H1 (cell line): ENCODE measurements around the gene TIGD2. TPM values are rescaled to one million over a fixed set of nuclear protein-coding genes. Genes with fewer than 3 reads are reported as not detected.

Source experiments
- CTCF ChIA-PET: fragments of 300-600 bp; sonication (Branson Sonifier 250); formaldehyde crosslinking; loops from one replicate; lab custom pipeline; 2021; ENCODE audit not compliant: partially characterized antibody; lab: Charles Lee
- POLR2A ChIA-PET: fragments of 300-600 bp; sonication (Branson Sonifier 250); formaldehyde crosslinking; loops from one replicate; lab custom pipeline; 2021; ENCODE audit warnings: inconsistent platforms; ENCODE audit not compliant: partially characterized antibody; lab: Charles Lee
- DNase-seq, 2 experiments: peaks; one replicate each; pipeline versions ENCODE4 v3.0.0 to v3.0.0-alpha.2; 2010 to 2022; ENCODE audit warnings: low spot score in 2 of 2, low read depth in 1 of 2, mixed read lengths in 1 of 2
- FAIRE-seq: peaks from 2 replicates; lab custom pipeline; 2011; peaks lifted over from hg19 to GRCh38; lab: Jason Lieb, UNC
- H2AFZ ChIP-seq: 2 replicates; pipeline ENCODE4 v1.8.1; 2012; ENCODE audit warnings: low read length, inconsistent platforms
- H2AK5ac ChIP-seq: 2 replicates; pipeline ENCODE4 v1.6.1; 2013; ENCODE audit warnings: low read depth, low read length
- H2BK120ac ChIP-seq: replicated peaks from 2 replicates; pipeline ENCODE3; 2013; ENCODE audit warnings: low read depth, low read length, inconsistent platforms
- H2BK12ac ChIP-seq: 2 replicates; pipeline ENCODE4 v1.6.1; 2013; ENCODE audit warnings: low read depth, low read length
- H2BK15ac ChIP-seq: 2 replicates; pipeline ENCODE4 v1.6.1; 2013; ENCODE audit warnings: low read length
- H2BK20ac ChIP-seq: 2 replicates; pipeline ENCODE4 v1.6.1; 2013; ENCODE audit warnings: low read length
- H2BK5ac ChIP-seq: 2 replicates; pipeline ENCODE4 v1.6.1; 2013; ENCODE audit warnings: low read depth, low read length
- H3K14ac ChIP-seq: 2 replicates; pipeline ENCODE4 v1.6.1; 2013; ENCODE audit warnings: inconsistent platforms; ENCODE audit not compliant: insufficient read length
- H3K18ac ChIP-seq: 2 replicates; pipeline ENCODE4 v1.6.1; 2013; ENCODE audit warnings: low read length; ENCODE audit errors: extremely low read depth
- H3K23ac ChIP-seq: 2 replicates; pipeline ENCODE4 v1.6.1; 2013; ENCODE audit warnings: inconsistent platforms; ENCODE audit not compliant: insufficient read length
- H3K23me2 ChIP-seq: 2 replicates; pipeline ENCODE4 v1.6.1; 2013; ENCODE audit warnings: low read depth, low read length
- H3K27ac ChIP-seq: 2 replicates; pipeline ENCODE4 v1.6.1; 2011; ENCODE audit warnings: low read depth, low read length, inconsistent platforms
- H3K27me3 ChIP-seq, 4 experiments: replicated peaks in 1 of 4; 1 replicate in 1 of 4; 2 replicates in 3 of 4; pipeline versions ENCODE4 v1.6.1 to v1.8.1; 2011 to 2013; ENCODE audit warnings: low read length in 3 of 4, mild to moderate bottlenecking in 3 of 4, inconsistent platforms in 2 of 4, mixed read lengths in 2 of 4, moderate library complexity in 1 of 4; ENCODE audit not compliant: control insufficient read depth in 3 of 4, insufficient read depth in 3 of 4; ENCODE audit errors: extremely low read depth in 1 of 4
- H3K36me3 ChIP-seq, 4 experiments: 2 replicates each; pipeline versions ENCODE4 v1.6.1 to v1.8.1; 2011 to 2013; ENCODE audit warnings: mild to moderate bottlenecking in 4 of 4, low read length in 3 of 4, moderate library complexity in 2 of 4, control low read depth in 1 of 4, inconsistent platforms in 1 of 4; ENCODE audit not compliant: insufficient read depth in 4 of 4, control insufficient read depth in 2 of 4
- H3K4ac ChIP-seq: replicated peaks from 2 replicates; pipeline ENCODE3; 2013; ENCODE audit warnings: low read length, low read depth, mixed read lengths, inconsistent platforms; ENCODE audit not compliant: insufficient read length
- H3K4me1 ChIP-seq, 4 experiments: replicated peaks in 1 of 4; 1 replicate in 1 of 4; 2 replicates in 3 of 4; pipeline versions ENCODE4 v1.6.1 to v1.8.1; 2011 to 2013; ENCODE audit warnings: low read length in 3 of 4, inconsistent platforms in 2 of 4, mixed read lengths in 1 of 4; ENCODE audit not compliant: insufficient read depth in 4 of 4, control insufficient read depth in 3 of 4
- H3K4me2 ChIP-seq, 2 experiments: 2 replicates each; pipeline versions ENCODE4 v1.6.1 to v1.8.1; 2011 to 2013; ENCODE audit warnings: low read depth in 2 of 2, low read length in 2 of 2, control low read depth in 1 of 2, inconsistent platforms in 1 of 2, mild to moderate bottlenecking in 1 of 2; ENCODE audit not compliant: insufficient read depth in 1 of 2
- H3K4me3 ChIP-seq, 4 experiments: fragments of 200-600, 300-600 bp in 1 of 4; sonication (generic), shearing (Covaris generic), sonication (Bioruptor Twin) in 1 of 4; 2 replicates each; pipeline versions ENCODE4 v1.5.1 to v1.8.1; 2011 to 2016; ENCODE audit warnings: low read length in 4 of 4, low read depth in 3 of 4, control low read depth in 2 of 4, inconsistent platforms in 2 of 4, mild to moderate bottlenecking in 2 of 4, mixed read lengths in 1 of 4, moderate library complexity in 1 of 4; ENCODE audit not compliant: insufficient read depth in 2 of 4; ENCODE audit errors: extremely low read depth in 1 of 4
- H3K56ac ChIP-seq: replicated peaks from 2 replicates; pipeline ENCODE3; 2013; ENCODE audit warnings: low read depth, mild to moderate bottlenecking, mixed read lengths, low read length, inconsistent platforms; ENCODE audit not compliant: insufficient read length
- H3K79me1 ChIP-seq: 2 replicates; pipeline ENCODE4 v1.6.1; 2013; ENCODE audit warnings: low read depth, low read length, control low read depth
- H3K79me2 ChIP-seq, 2 experiments: 2 replicates each; pipeline versions ENCODE4 v1.6.1 to v1.8.1; 2012 to 2013; ENCODE audit warnings: low read length in 2 of 2, mild to moderate bottlenecking in 2 of 2, inconsistent platforms in 1 of 2; ENCODE audit not compliant: insufficient read depth in 2 of 2, control insufficient read depth in 1 of 2
- H3K9ac ChIP-seq, 4 experiments: replicated peaks in 1 of 4; 1 replicate in 1 of 4; 2 replicates in 3 of 4; pipeline versions ENCODE4 v1.6.1 to v1.8.1; 2011 to 2013; ENCODE audit warnings: low read depth in 3 of 4, low read length in 3 of 4, control low read depth in 2 of 4, mild to moderate bottlenecking in 2 of 4, moderate library complexity in 2 of 4, inconsistent platforms in 1 of 4; ENCODE audit errors: extremely low read depth in 1 of 4
- H3K9me3 ChIP-seq, 2 experiments: 2 replicates each; pipeline versions ENCODE4 v1.6.1 to v1.8.1; 2012 to 2013; ENCODE audit warnings: mild to moderate bottlenecking in 2 of 2, moderate library complexity in 2 of 2, control low read depth in 1 of 2, inconsistent platforms in 1 of 2, low read depth in 1 of 2, low read length in 1 of 2, mixed read lengths in 1 of 2; ENCODE audit not compliant: insufficient read depth in 2 of 2
- H4K20me1 ChIP-seq, 2 experiments: replicated peaks in 1 of 2; 2 replicates each; pipeline versions ENCODE3 to v1.8.1; 2011 to 2013; ENCODE audit warnings: inconsistent platforms in 2 of 2, low read length in 2 of 2, mild to moderate bottlenecking in 1 of 2; ENCODE audit not compliant: insufficient read depth in 2 of 2, control insufficient read depth in 1 of 2
- H4K5ac ChIP-seq: 2 replicates; pipeline ENCODE4 v1.6.1; 2013; ENCODE audit warnings: low read length, low read depth, mixed read lengths, inconsistent platforms; ENCODE audit not compliant: insufficient read length
- H4K8ac ChIP-seq: 2 replicates; pipeline ENCODE4 v1.8.0; 2013; ENCODE audit warnings: mild to moderate bottlenecking, moderate library complexity, low read length, inconsistent platforms; ENCODE audit not compliant: insufficient read depth; ENCODE audit errors: extremely low read depth
- H4K91ac ChIP-seq: replicated peaks from 2 replicates; pipeline ENCODE3; 2013; ENCODE audit warnings: low read length, mixed read lengths, inconsistent platforms; ENCODE audit not compliant: insufficient read length
- CBX8 ChIP-seq: fragments of 300-800, 300-1000 bp; sonication (generic); IDR thresholded peaks from 2 replicates; pipeline ENCODE4 v1.7.1; 2016; ENCODE audit warnings: low read depth, low read length, borderline replicate concordance
- CHD1 ChIP-seq: IDR thresholded peaks from 2 replicates; pipeline ENCODE4 v1.6.1; 2012; ENCODE audit warnings: low read depth, low read length, improper control_type of control experiment
- CTBP2 ChIP-seq: IDR thresholded peaks from 2 replicates; pipeline ENCODE4 v1.7.0; 2011; ENCODE audit warnings: borderline replicate concordance, mild to moderate bottlenecking, moderate library complexity, mixed read lengths, low read length; ENCODE audit not compliant: insufficient read depth, insufficient read length
- FOSL1 ChIP-seq: IDR thresholded peaks from 2 replicates; pipeline ENCODE4 v1.6.1; 2011; ENCODE audit warnings: mild to moderate bottlenecking, low read depth, low read length, moderate library complexity; ENCODE audit not compliant: insufficient read depth
- HDAC6 ChIP-seq: IDR thresholded peaks from one replicate; pipeline ENCODE4 v1.7.1; 2012; ENCODE audit warnings: low read depth, mild to moderate bottlenecking, inconsistent platforms, low read length, moderate library complexity
- KDM5A ChIP-seq: fragments of 200-600 bp; IDR thresholded peaks from 2 replicates; pipeline ENCODE4 v1.7.1; 2012; ENCODE audit warnings: mild to moderate bottlenecking, low read length, inconsistent platforms, mixed read lengths
- MAFK ChIP-seq: IDR thresholded peaks from 2 replicates; pipeline ENCODE4 v1.6.1; 2012; ENCODE audit warnings: low read depth, mild to moderate bottlenecking, improper control_type of control experiment, low read length
- NANOG ChIP-seq: IDR thresholded peaks from 2 replicates; pipeline ENCODE4 v1.6.1; 2011; ENCODE audit warnings: low read length, low read depth, mild to moderate bottlenecking, inconsistent platforms; ENCODE audit not compliant: insufficient read depth, poor library complexity, severe bottlenecking
- RAD21 ChIP-seq, 2 experiments: IDR thresholded peaks in 1 of 2; conservative IDR thresholded peaks in 1 of 2; 2 replicates each; pipeline ENCODE4 v1.6.1; 2011; ENCODE audit warnings: low read depth in 2 of 2, low read length in 2 of 2, improper control_type of control experiment in 1 of 2, inconsistent platforms in 1 of 2, mild to moderate bottlenecking in 1 of 2, moderate library complexity in 1 of 2
- RBBP5 ChIP-seq: IDR thresholded peaks from 2 replicates; pipeline ENCODE4 v1.7.1; 2012; ENCODE audit warnings: low read depth, mild to moderate bottlenecking, inconsistent platforms, low read length, moderate library complexity, borderline replicate concordance
- SIRT6 ChIP-seq: IDR thresholded peaks from one replicate; pipeline ENCODE4 v1.7.1; 2012; ENCODE audit warnings: low read length, inconsistent platforms
- SP2 ChIP-seq: IDR thresholded peaks from 2 replicates; pipeline ENCODE4 v1.6.1; 2012; ENCODE audit warnings: mild to moderate bottlenecking, low read length, inconsistent platforms
- TAF1 ChIP-seq: IDR thresholded peaks from 2 replicates; pipeline ENCODE4 v1.6.1; 2011; ENCODE audit warnings: mild to moderate bottlenecking, low read depth, low read length
- TEAD4 ChIP-seq: IDR thresholded peaks from 2 replicates; pipeline ENCODE4 v1.6.1; 2012; ENCODE audit warnings: low read depth, low read length, inconsistent platforms, mixed read lengths
- WGBS, 2 experiments: shearing (Covaris generic) in 1 of 2; methylation state at CpG; one replicate each; pipeline versions ENCODE4 v1.1.6 to v1.1.7; 2013 to 2015; ENCODE audit warnings: low lambda C conversion rate in 2 of 2, mixed read lengths in 2 of 2, inconsistent platforms in 1 of 2, low coverage in 1 of 2, missing lambda C conversion rate in 1 of 2; ENCODE audit not compliant: insufficient replicate concordance in 2 of 2, insufficient coverage in 1 of 2, insufficient read length in 1 of 2; ENCODE audit errors: extremely low coverage in 1 of 2, missing lambda C conversion rate in 1 of 2; 5-methylcytosine and 5-hydroxymethylcytosine counted together
- polyA plus RNA-seq, 7 experiments: library from polyadenylated mRNA; depleted of rRNA in 3 of 7; stranded (reverse) in 5 of 7; unstranded in 2 of 7; fragments of >200 nt in 5 of 7; fragments of 200-250 nt in 2 of 7; gene quantifications; 1 replicate in 5 of 7; 2 replicates in 1 of 7; 4 replicates in 1 of 7; pipeline versions ENCODE4 v1.2.1 to v1.2.3, GENCODE V29; 2011 to 2013; ENCODE audit warnings: missing spikeins in 2 of 7, mixed read lengths in 2 of 7
- total RNA-seq: library from RNA; stranded (reverse); fragmentation: NEBNext Ultra II Directional; extraction: Animal tissue kit (Norgen Biotek cat#: 25700); gene quantifications from 2 replicates; pipeline ENCODE4 v1.2.1, GENCODE V29; 2021

The TIGD2 gene
- total and polyA plus RNA-seq, 2 of the 8 experiments (the other 6 are each of a cell fraction or from before 2014, with no cell fraction given), result 2.4 to 5.7 TPM

DNA sequence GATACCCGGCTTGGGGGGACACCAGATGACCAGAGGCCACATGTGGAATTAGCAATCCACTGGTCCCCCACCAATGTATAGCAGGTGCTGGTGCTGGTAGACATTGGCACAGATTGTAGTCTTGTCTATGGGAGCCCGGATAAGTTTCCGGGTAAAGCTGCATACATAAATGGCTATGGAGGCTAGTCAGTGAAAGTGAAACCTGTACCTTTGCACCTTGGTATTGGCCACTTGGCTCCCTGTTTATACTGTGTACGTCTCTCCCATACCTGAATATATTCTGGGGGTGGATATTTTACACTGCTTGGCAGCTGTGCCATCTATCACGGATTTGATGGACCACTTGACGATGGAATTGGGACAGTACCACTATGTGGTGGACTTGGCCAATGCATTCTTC, 5.6 kb upstream of the TIGD2 start:
- no peak overlapping the region for H3K4me3 ChIP-seq
- no peak overlapping the region for H2BK12ac ChIP-seq
- CTCF ChIA-PET, result no interaction called here
- no peak overlapping the region for H2AFZ ChIP-seq
- no peak overlapping the region for H3K56ac ChIP-seq
- H3K4me1 ChIP-seq, result no peaks in the 10 kb centered on the region
- no peak overlapping the region for H4K8ac ChIP-seq
- peaks cover 2% of the 10 kb centered on the region; the same call in 1 of the 2 replicates for H3K23me2 ChIP-seq
- no peaks in the 10 kb centered on the region for H3K36me3 ChIP-seq
- H3K79me1 ChIP-seq, result no peaks in the 10 kb centered on the region
- POLR2A ChIA-PET, result no interaction called here
- FAIRE-seq (no peak), DNase-seq (no peak)
- H2BK15ac ChIP-seq, result no peak overlapping the region
- no peak overlapping the region for H2AK5ac ChIP-seq
- H3K18ac ChIP-seq, result no peak overlapping the region
- peaks cover 1 to 14% (median 10%) of the 10 kb centered on the region in 4 experiments; a peak in 6 of 7 replicates for H3K27me3 ChIP-seq
- H3K9ac ChIP-seq, result no peak overlapping the region
- H3K14ac ChIP-seq, result no peak overlapping the region
- H3K4ac ChIP-seq, result no peak overlapping the region
- WGBS, 2 experiments, result 84% methylated on average over 6 of the region's 6 CpGs; no CpG with 5 or more reads in 1 of the 2 experiments
- no peak overlapping the region for H4K5ac ChIP-seq
- no peaks in the 10 kb centered on the region for H3K79me2 ChIP-seq
- H2BK5ac ChIP-seq, result no peak overlapping the region
- no peak overlapping the region for H3K23ac ChIP-seq
- no peaks in the 10 kb centered on the region for H4K20me1 ChIP-seq
- H2BK120ac ChIP-seq, result no peak overlapping the region
- no peak overlapping the region for H4K91ac ChIP-seq
- no peak overlapping the region for H3K27ac ChIP-seq
- H3K9me3 ChIP-seq, result peaks cover 3% of the 10 kb centered on the region in 2 experiments; a peak in 2 of 4 replicates
- no peak overlapping the region for H2BK20ac ChIP-seq
- H3K4me2 ChIP-seq, result no peak overlapping the region
- TF ChIP-seq NANOG (no peak), TAF1 (no peak), RBBP5 (no peak), CBX8 (no peak), FOSL1 (no peak), SIRT6 (no peak), SP2 (no peak), KDM5A (no peak), RAD21 (IDR thresholded peaks at IDR 0.05 in 1 of 2, conservative IDR thresholded peaks at IDR 0.05 in 1 of 2; ENCODE audit: low read depth in 2 of 2, low read length in 2 of 2) (no peak), MAFK (no peak), TEAD4 (no peak), CHD1 (no peak), CTBP2 (no peak), HDAC6 (no peak)
